Ovary (tissue), 3 donors: ENCODE data around the gene TCF25.

Experiments
- CTCF ChIP-seq, 3 donors: fragments of 450-650 bp in 2 of 3; fragments of 200-600 bp in 1 of 3; IDR thresholded peaks; one replicate each; pipeline versions ENCODE4 v1.5.1 to v1.8.0; 2016 to 2022; ENCODE audit warnings: antibody characterized with exemption in 3 of 3, mild to moderate bottlenecking in 1 of 3
- POLR2A ChIP-seq: fragments of 450-650 bp; IDR thresholded peaks from one replicate; pipeline ENCODE4 v1.6.1; 2017; ENCODE audit warnings: antibody characterized with exemption, mild to moderate bottlenecking, moderate library complexity
- donor health status: DM: no; HTN: no; CAD: no.

GRCh38 chr16:89848974-89849373 is 24.4 kb upstream of the TCF25 start:
- TF ChIP-seq CTCF (IDR thresholded peaks at IDR 0.05) (no peak), POLR2A (no peak)
